Loucy (cell line): ENCODE results near the gene HIP1R.

Experiments
- H2AFZ ChIP-seq: fragments of 200-600 bp; sonication (generic); 2 replicates; pipeline ENCODE4 v1.6.0; 2016; ENCODE audit warnings: antibody characterized with exemption, mild to moderate bottlenecking, low read length, moderate library complexity
- H3F3A ChIP-seq: fragments of 200-600 bp; 2 replicates; pipeline ENCODE4 v1.6.0; 2016; ENCODE audit warnings: antibody characterized with exemption, low read depth, mild to moderate bottlenecking
- H3K27me3 ChIP-seq: fragments of 200-600 bp; sonication (generic); 2 replicates; pipeline ENCODE4 v1.6.1; 2014; ENCODE audit warnings: low read length, mild to moderate bottlenecking; ENCODE audit not compliant: insufficient read depth, poor library complexity, severe bottlenecking
- H3K36me3 ChIP-seq: fragments of 200-600 bp; sonication (generic); 2 replicates; pipeline ENCODE4 v1.6.1; 2016; ENCODE audit warnings: low read length; ENCODE audit not compliant: insufficient read depth
- H3K4me1 ChIP-seq: fragments of 200-600 bp; sonication (generic); 2 replicates; pipeline ENCODE4 v1.5.1; 2014; ENCODE audit warnings: low read length, mild to moderate bottlenecking; ENCODE audit not compliant: insufficient read depth, poor library complexity, severe bottlenecking
- H3K4me2 ChIP-seq: fragments of 200-600 bp; sonication (generic); 2 replicates; pipeline ENCODE4 v1.6.0; 2014; ENCODE audit warnings: antibody characterized with exemption, low read length, low read depth, mild to moderate bottlenecking; ENCODE audit not compliant: poor library complexity, severe bottlenecking
- H3K4me3 ChIP-seq: fragments of 200-600 bp; sonication (generic); 2 replicates; pipeline ENCODE4 v1.5.1; 2014; ENCODE audit warnings: low read length, mild to moderate bottlenecking, mixed read lengths; ENCODE audit not compliant: poor library complexity, severe bottlenecking
- H3K79me2 ChIP-seq: fragments of 200-600 bp; sonication (generic); 2 replicates; pipeline ENCODE4 v1.6.1; 2014; ENCODE audit warnings: low read length; ENCODE audit not compliant: insufficient read depth
- H3K9ac ChIP-seq: fragments of 200-600 bp; sonication (generic); 2 replicates; pipeline ENCODE4 v1.6.0; 2014; ENCODE audit warnings: mild to moderate bottlenecking, low read depth, low read length, moderate library complexity; ENCODE audit not compliant: poor library complexity, severe bottlenecking
- H3K9me2 ChIP-seq: fragments of 200-600 bp; sonication (generic); replicated peaks from 2 replicates; pipeline ENCODE4 v1.6.1; 2016; ENCODE audit warnings: low read depth, low read length, mixed read lengths
- H3K9me3 ChIP-seq: fragments of 200-600 bp; sonication (generic); 2 replicates; pipeline ENCODE4 v1.6.1; 2014; ENCODE audit warnings: mild to moderate bottlenecking, antibody characterized with exemption, low read length, low read depth; ENCODE audit not compliant: insufficient read depth
- H4K20me1 ChIP-seq: fragments of 200-600 bp; sonication (generic); 2 replicates; pipeline ENCODE4 v1.6.0; 2014; ENCODE audit warnings: antibody characterized with exemption, low read length, mild to moderate bottlenecking; ENCODE audit not compliant: insufficient read depth, poor library complexity, severe bottlenecking
- CTCF ChIP-seq: fragments of 200-600 bp; sonication (generic); conservative IDR thresholded peaks from 2 replicates; pipeline ENCODE4 v1.5.1; 2014; ENCODE audit warnings: mild to moderate bottlenecking, antibody characterized with exemption, low read length
- EZH2phosphoT487 ChIP-seq: fragments of 200-600 bp; IDR thresholded peaks from 2 replicates; pipeline ENCODE4 v1.6.1; 2018; ENCODE audit warnings: antibody characterized with exemption, mild to moderate bottlenecking, moderate library complexity, borderline replicate concordance

Gene HIP1R

GRCh38 chr12:122846622-122847515 is 11.6 kb downstream of the HIP1R start:
- H3K36me3 ChIP-seq: peaks cover 11% of the 10 kb centered on the region; the same call in 1 of the 2 replicates
- no peaks in the 10 kb centered on the region for H3K9me2 ChIP-seq
- H3K4me2 ChIP-seq: no peak overlapping the region
- H3K9me3 ChIP-seq: no peaks in the 10 kb centered on the region
- no peaks in the 10 kb centered on the region for H3F3A ChIP-seq
- H2AFZ ChIP-seq: no peak overlapping the region
- peaks cover 22% of the 10 kb centered on the region for H3K79me2 ChIP-seq
- no peak overlapping the region for H3K9ac ChIP-seq
- H3K27me3 ChIP-seq: no peaks in the 10 kb centered on the region
- H3K4me3 ChIP-seq: no peak overlapping the region
- H4K20me1 ChIP-seq: peaks cover 9% of the 10 kb centered on the region
- TF ChIP-seq CTCF: no peak
- TF ChIP-seq EZH2phosphoT487: no peak
- H3K4me1 ChIP-seq: peaks cover 3% of the 10 kb centered on the region

- no peaks in the 10 kb centered on the region for H3K4me1 ChIP-seq
- TF ChIP-seq EZH2phosphoT487 (no peak), CTCF (no peak)
- H2AFZ ChIP-seq: no peak overlapping the region
- H3K9me3 ChIP-seq: no peaks in the 10 kb centered on the region
- H3K4me2 ChIP-seq: no peak overlapping the region
- peaks cover 8% of the 10 kb centered on the region for H4K20me1 ChIP-seq
- H3F3A ChIP-seq: no peaks in the 10 kb centered on the region
- H3K79me2 ChIP-seq: peaks cover 17% of the 10 kb centered on the region
- H3K36me3 ChIP-seq: peaks cover 13% of the 10 kb centered on the region; the same call in 1 of the 2 replicates
- no peak overlapping the region for H3K4me3 ChIP-seq
- no peak overlapping the region for H3K9ac ChIP-seq
- no peaks in the 10 kb centered on the region for H3K9me2 ChIP-seq
- no peaks in the 10 kb centered on the region for H3K27me3 ChIP-seq
These were observed 12.2 kb downstream of the HIP1R start for GRCh38 chr12:122847516-122847836.

GRCh38 chr12:122847921-122848421 is 12.7 kb downstream of the HIP1R start:
- Histone ChIP-seq H3K4me1 (no peaks in the 10 kb centered on the region), H3K4me2 (no peak overlapping the region), H3K9me3 (no peaks in the 10 kb centered on the region), H3K9ac (no peak overlapping the region), H3K79me2 (peaks cover 12% of the 10 kb centered on the region), H3K27me3 (no peaks in the 10 kb centered on the region), H3K9me2 (no peaks in the 10 kb centered on the region), H2AFZ (no peak overlapping the region), H3F3A (no peaks in the 10 kb centered on the region), H4K20me1 (peaks cover 4% of the 10 kb centered on the region), H3K36me3 (peaks cover 13% of the 10 kb centered on the region; the same call in 1 of the 2 replicates), H3K4me3 (no peak overlapping the region)
- TF ChIP-seq CTCF (no peak), EZH2phosphoT487 (no peak)
